ENCODE data around the gene DESI1.
"Not testable (repeated sequence)": the region's sequence is repeated elsewhere in the genome, so short reads cannot be mapped to it uniquely, and the experiment has no call there.

GRCh38 chr22:41631615-41632014 lies 10.8 kb upstream of the DESI1 start:
- TF ChIP-seq CTCF (conservative IDR thresholded peaks at IDR 0.05; ENCODE audit: low read length); EZH2phosphoT487 (IDR thresholded peaks at IDR 0.05; ENCODE audit: borderline replicate concordance): not testable (repeated sequence)

All from Loucy (cell line).